Ascending aorta (tissue), 2 donors: Measurements from ENCODE around the gene NFIA. TPM values are rescaled to one million over a fixed set of nuclear protein-coding genes. Genes with fewer than 3 reads are reported as not detected.

Experiments used
- DNase-seq, 2 donors: peaks; one replicate each; pipeline ENCODE4 v3.0.0-alpha.2; 2019; ENCODE audit warnings: low spot score in 2 of 2
- H3K27ac ChIP-seq, 2 donors: fragments of 200-600 bp; sonication (generic); one replicate each; pipeline ENCODE4 v1.5.1; 2016 to 2017; ENCODE audit warnings: mild to moderate bottlenecking in 1 of 2
- H3K27me3 ChIP-seq: fragments of 200-600 bp; sonication (generic); one replicate; pipeline ENCODE4 v1.5.1; 2017
- H3K36me3 ChIP-seq, 2 donors: fragments of 200-600 bp; sonication (generic); one replicate each; pipeline ENCODE4 v1.5.1; 2016
- H3K4me1 ChIP-seq, 2 donors: fragments of 200-600 bp; sonication (generic); one replicate each; pipeline ENCODE4 v1.5.1; 2016 to 2017; ENCODE audit warnings: mild to moderate bottlenecking in 1 of 2
- H3K4me3 ChIP-seq, 2 donors: fragments of 200-600 bp; sonication (generic); one replicate each; pipeline ENCODE4 v1.5.1; 2016 to 2017; ENCODE audit warnings: mild to moderate bottlenecking in 1 of 2
- H3K9me3 ChIP-seq, 2 donors: fragments of 200-600 bp; sonication (generic); one replicate each; pipeline ENCODE4 v1.5.1; 2016
- intact Hi-C: fragments of 100-400 bp; cut with DNase I; formaldehyde crosslinking; loops from one replicate; pipeline ENCODE4 v1.15.1; 2023
- total RNA-seq: library from RNA; depleted of rRNA; stranded (reverse); fragments of >200 nt; gene quantifications from one replicate; pipeline ENCODE4 v1.1.0, GENCODE V29; 2016
- TF ChIP-seq, protein P1 (sequence below), 3 experiments: fragments of 200-600 bp in 2 of 3; fragments of 450-650 bp in 1 of 3; sonication (generic) in 2 of 3; IDR thresholded peaks; one replicate each; pipeline ENCODE4 v1.5.1; 2016 to 2019; ENCODE audit warnings: antibody characterized with exemption in 3 of 3, mild to moderate bottlenecking in 1 of 3, moderate library complexity in 1 of 3

The NFIA gene
- total RNA-seq, 1 donor from 2014 or later, result 52.0 TPM

DNA sequence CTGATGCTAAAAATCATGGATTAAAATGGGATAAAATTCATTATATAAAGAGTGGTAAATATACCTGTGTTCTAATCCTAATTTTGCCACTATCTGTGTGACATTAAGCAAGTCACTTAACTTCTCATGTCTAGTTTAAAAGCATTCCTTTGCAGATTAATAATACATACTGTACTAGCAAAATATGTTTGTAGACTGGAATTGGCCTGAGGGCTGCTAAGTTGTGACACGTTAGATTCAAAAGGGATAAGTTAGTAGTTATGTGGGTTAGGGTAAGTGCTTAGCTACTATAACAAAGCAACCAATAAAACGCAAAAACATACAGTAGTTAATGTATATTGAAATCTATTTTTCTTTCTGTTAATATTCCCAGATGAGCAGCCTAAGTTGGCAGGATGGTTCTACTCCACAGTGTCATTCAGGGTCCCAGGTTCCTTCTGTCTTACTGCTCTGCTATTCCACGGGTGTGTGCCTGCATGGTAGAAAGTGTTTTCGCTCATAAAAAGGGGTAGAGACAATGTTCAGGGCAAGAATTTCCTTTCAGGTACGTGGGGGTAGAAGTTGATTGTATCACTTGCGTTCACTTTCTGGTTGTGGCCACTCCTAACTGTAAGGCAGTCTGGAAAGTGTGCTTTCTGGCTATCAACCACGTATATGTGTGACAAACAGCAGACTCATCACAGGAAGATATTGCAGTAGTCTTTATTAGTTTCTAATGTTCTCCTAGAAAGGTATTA is 239.8 kb downstream of the NFIA start:
- no peak for DNase-seq
- no peaks in the 10 kb centered on the region for H3K36me3 ChIP-seq
- no peak overlapping the region for H3K4me3 ChIP-seq
- peaks cover 0 to 17% of the 10 kb centered on the region in 2 donors for H3K4me1 ChIP-seq
- intact Hi-C loops, result no loop called here
- no peaks in the 10 kb centered on the region for H3K9me3 ChIP-seq
- TF ChIP-seq, protein P1, sequence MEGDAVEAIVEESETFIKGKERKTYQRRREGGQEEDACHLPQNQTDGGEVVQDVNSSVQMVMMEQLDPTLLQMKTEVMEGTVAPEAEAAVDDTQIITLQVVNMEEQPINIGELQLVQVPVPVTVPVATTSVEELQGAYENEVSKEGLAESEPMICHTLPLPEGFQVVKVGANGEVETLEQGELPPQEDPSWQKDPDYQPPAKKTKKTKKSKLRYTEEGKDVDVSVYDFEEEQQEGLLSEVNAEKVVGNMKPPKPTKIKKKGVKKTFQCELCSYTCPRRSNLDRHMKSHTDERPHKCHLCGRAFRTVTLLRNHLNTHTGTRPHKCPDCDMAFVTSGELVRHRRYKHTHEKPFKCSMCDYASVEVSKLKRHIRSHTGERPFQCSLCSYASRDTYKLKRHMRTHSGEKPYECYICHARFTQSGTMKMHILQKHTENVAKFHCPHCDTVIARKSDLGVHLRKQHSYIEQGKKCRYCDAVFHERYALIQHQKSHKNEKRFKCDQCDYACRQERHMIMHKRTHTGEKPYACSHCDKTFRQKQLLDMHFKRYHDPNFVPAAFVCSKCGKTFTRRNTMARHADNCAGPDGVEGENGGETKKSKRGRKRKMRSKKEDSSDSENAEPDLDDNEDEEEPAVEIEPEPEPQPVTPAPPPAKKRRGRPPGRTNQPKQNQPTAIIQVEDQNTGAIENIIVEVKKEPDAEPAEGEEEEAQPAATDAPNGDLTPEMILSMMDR (IDR thresholded peaks at IDR 0.05), result no peak
- H3K27me3 ChIP-seq, result no peaks in the 10 kb centered on the region
- peak overlapping the region in 1 of 2 donors; percentile 1 for H3K27ac ChIP-seq

DNA sequence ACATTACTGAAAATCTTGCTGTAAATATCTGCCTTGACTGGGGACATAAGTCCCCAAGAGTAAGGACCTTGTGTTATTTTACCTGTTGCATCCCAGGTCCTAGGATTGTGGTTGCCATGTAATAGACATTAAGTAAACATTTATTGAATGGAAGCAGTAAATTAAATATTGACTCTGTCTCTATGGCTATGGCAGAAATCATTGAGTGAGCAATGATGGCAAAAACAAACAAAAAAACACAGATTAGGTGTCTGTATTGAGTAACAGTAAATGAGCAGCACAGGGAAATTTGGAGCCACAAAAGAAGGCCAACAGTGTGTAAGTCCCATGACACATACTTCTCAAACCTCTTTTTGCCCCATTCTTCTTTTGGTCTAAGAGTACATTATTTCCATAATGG is 240.4 kb downstream of the NFIA start:
- TF ChIP-seq, protein P1 (IDR thresholded peaks at IDR 0.05), result no peak
- H3K27me3 ChIP-seq, result no peaks in the 10 kb centered on the region
- no peak overlapping the region for H3K27ac ChIP-seq
- H3K4me1 ChIP-seq, result peaks cover 0 to 14% of the 10 kb centered on the region in 2 donors
- H3K36me3 ChIP-seq, result no peaks in the 10 kb centered on the region
- no peak overlapping the region for H3K4me3 ChIP-seq
- intact Hi-C loops, result no loop called here
- DNase-seq, result no peak
- no peaks in the 10 kb centered on the region for H3K9me3 ChIP-seq

DNA sequence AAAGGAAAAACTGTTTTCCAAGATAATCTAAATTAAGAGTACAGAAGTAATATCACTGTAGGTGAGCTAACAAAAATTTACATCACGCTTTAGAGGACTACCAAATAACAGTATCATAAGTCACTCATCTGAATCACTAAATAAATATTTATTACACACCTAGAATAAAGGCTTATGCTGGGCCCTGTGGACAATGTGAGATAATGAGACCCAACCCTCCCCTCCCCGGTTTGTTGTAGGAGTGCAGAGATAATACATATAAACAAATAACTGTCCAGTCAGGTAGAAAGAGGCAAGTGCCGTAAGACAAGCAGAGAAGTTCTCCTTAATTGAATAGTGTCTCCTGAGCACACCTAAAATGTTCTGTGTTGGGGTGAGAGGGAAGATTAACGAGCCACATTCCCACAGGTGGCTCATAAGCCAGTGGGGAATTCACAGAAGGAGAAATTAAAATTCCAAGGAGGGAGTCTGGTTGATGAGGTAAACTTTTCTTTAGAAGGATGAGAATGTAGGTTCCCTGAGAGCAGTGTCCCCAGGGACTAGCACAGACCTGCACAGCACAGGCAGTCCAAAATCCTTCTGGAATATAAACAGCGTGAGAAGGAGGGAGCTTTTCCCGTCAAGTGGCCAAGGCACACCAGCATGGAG is 241.4 kb downstream of the NFIA start:
- Histone ChIP-seq H3K27ac (peak overlapping the region in 1 of 2 donors; percentile 24), H3K36me3 (no peaks in the 10 kb centered on the region), H3K4me1 (peaks cover 0 to 8% of the 10 kb centered on the region in 2 donors), H3K4me3 (no peak overlapping the region), H3K9me3 (no peaks in the 10 kb centered on the region), H3K27me3 (no peaks in the 10 kb centered on the region)
- DNase-seq, result no peak
- TF ChIP-seq, protein P1 (IDR thresholded peaks at IDR 0.05), result no peak
- intact Hi-C loops, result no loop called here

DNA sequence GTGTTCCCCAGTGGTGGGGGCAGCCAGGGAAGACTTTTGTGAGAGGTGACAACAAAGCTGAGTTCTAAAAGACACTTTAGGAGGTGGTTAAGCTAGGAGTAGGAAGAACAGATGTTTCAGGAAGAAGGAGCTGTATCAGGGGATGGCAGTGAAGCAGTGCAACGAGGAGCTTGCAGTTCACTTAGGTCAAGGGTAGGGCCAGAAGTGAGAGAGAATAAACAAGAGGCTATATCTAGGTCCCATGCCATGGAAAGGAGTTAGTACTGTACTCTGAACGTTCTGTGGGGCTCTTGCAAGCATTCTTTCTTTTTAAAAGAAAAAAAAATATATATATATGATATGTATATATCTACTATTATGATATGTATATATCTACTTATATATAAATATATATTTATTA is 244.4 kb downstream of the NFIA start:
- TF ChIP-seq, protein P1 (IDR thresholded peaks at IDR 0.05), result no peak
- peaks cover 0 to 2% of the 10 kb centered on the region in 2 donors for H3K4me1 ChIP-seq
- intact Hi-C loops, result no loop called here
- no peak overlapping the region for H3K4me3 ChIP-seq
- H3K27ac ChIP-seq, result peak overlapping the region; percentile 38 to 51
- no peaks in the 10 kb centered on the region for H3K27me3 ChIP-seq
- no peak for DNase-seq
- H3K36me3 ChIP-seq, result no peaks in the 10 kb centered on the region
- H3K9me3 ChIP-seq, result no peaks in the 10 kb centered on the region

DNA sequence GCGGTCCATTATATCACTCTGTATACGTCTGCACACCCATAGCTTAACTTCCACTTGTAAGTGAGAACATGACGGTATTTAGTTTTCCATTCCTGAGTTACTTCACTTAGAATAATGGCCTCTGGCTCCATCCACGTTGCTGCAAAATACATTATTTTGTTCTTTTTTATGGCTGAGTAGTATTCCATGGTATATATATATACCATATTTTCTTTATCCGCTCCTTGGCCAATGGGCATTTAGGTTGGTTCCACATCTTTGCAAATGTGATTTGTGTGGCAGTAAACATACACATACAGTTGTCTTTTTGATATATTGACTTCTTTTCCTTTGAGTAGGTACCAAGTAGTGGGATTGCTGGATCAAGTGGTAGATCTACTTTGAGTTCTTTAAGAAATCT is 245.1 kb downstream of the NFIA start:
- no peaks in the 10 kb centered on the region for H3K9me3 ChIP-seq
- peaks cover 0 to 2% of the 10 kb centered on the region in 2 donors for H3K4me1 ChIP-seq
- intact Hi-C loops, result no loop called here
- TF ChIP-seq, protein P1 (IDR thresholded peaks at IDR 0.05), result no peak
- H3K27ac ChIP-seq, result no peak overlapping the region
- no peak for DNase-seq
- no peaks in the 10 kb centered on the region for H3K36me3 ChIP-seq
- no peaks in the 10 kb centered on the region for H3K27me3 ChIP-seq
- no peak overlapping the region for H3K4me3 ChIP-seq
